DMS 273 (cell line): Measurements from ENCODE around the gene TBX1.
A peak's percentile ranks its signal among the peaks of the same experiment; 100 is the strongest.

Experiments
- DNase-seq: peaks from one replicate; lab custom pipeline; 2025; ENCODE audit not compliant: unreplicated experiment; lab: John Stamatoyannopoulos, UW

Gene TBX1

DNA sequence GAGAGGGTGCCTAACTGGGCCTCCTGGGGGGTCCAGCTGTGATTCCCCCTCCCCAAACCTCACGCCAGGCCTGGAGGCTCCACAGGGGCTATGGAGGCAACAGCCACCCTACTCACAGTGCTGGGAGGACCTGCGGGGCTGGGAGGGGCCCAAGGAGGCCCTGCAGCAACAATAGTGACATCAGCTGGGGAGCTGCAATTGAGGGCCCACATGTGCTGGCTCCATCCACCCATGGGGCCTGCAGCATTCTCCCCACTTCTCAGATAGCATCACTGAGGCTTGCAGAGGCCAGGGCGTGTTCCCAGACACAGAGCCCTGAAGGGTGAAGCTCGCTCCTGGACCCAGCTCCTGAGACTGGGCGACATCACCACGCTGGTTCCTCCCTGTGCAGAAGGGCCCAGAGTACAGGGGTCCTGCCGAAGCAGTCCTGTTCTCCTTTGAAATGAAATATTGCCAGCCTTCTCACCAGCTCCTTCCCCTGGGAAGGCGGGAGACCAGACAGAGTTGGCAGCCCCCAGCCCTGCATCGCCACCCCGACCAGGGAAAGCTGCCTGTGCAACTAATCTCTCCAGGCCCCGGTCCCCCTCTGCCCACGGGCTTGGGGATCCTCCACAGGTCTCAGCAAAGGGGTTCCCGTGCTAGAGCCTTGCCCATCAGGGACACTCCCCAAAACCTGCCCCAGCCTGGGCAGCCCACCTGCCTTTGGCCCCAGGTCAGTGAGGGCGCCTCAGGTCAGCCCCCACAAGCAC, 8.9 kb upstream of the TBX1 start:
- no peak for DNase-seq

DNA sequence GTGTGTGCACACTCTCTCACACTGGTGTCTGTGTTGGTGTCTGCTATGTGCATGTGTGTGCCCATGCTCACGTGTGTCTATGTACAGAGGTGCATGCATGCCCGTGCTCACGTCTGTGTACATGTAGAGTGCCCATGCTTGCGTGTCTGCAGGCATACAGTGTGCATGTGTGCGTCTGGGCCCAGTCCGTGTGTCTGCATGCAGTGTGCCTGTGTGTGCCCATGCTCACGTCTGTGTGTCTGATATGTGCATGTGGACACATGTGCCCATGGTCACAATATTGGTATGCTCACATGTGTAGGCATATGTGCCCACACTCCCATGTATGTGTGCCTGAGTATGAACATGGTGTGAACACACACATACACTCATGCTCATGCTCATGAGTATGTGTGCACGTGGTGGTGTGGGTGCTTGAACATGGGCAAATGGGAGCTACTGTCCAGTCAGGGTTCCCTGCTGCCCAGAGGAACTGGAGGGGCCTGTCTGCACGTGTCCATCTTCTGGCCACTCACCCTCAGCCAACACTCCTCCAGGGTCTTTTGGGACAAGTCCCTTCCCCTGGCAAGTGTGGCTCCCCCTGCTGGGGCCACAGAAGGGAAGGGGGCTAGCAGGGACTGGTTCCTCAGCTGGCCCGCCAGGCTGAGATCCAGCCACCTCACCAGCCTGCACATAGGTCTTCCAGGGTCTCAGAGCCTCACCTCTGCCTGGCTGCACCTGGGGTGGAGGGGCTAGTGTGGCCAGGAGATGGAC, 7.3 kb upstream of the TBX1 start:
- no peak for DNase-seq

DNA sequence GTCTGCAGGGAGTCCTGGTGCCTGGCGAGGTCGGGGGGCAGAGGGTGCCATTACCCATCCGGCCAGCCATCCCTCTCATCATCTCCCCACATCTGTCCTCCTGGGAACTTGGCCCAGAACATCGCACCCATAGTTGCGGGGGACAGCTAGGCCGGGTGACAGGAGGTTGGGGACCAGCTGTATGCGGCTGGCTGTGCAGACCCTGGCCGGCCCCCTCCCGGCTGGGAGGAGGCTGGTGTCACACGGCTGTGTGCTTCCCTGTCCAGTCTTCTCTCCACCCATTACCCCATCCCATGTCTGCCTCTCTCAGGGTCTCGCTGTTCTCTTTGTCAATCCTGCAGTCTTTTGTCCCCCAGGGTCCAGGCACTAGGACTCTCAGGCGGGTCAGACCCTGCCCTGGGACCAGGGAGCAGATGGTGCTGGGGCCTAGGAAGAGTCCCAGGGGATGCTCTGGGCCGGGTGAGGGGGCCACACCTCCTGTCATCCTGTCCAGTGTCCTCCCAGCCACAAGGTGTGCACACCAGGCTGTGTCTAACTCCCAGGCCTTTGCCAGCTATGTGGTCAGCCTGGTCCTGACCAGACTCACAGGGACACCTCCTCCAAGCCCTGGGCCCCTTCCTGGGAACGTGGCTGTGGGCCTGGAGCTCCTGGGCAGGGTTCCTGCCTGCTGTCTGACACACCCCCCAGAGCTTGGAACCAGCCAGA, 6.4 kb upstream of the TBX1 start:
- DNase-seq: no peak

DNA sequence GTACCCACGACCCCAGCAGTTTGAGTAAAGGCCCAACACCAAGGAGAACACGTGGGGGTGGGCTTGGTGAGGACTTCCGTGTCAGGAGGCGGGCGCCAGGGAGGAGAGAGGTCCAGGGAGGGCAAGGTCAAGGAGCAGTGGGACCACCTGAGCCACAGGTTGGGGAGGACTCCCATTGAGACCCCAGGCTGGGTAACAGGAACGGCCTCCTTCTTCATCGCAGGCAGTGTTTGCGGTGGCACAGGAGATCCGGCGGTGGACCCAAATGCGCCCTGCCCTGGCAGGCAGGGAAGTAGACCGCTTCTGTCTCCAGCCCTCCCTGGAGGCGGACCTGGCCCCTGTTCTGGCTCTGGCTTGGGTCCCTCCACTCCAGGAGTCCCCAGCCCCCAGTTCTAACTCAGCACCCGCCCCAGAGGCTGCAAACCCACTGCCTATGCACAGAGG, 5.9 kb upstream of the TBX1 start:
- DNase-seq: no peak

DNA sequence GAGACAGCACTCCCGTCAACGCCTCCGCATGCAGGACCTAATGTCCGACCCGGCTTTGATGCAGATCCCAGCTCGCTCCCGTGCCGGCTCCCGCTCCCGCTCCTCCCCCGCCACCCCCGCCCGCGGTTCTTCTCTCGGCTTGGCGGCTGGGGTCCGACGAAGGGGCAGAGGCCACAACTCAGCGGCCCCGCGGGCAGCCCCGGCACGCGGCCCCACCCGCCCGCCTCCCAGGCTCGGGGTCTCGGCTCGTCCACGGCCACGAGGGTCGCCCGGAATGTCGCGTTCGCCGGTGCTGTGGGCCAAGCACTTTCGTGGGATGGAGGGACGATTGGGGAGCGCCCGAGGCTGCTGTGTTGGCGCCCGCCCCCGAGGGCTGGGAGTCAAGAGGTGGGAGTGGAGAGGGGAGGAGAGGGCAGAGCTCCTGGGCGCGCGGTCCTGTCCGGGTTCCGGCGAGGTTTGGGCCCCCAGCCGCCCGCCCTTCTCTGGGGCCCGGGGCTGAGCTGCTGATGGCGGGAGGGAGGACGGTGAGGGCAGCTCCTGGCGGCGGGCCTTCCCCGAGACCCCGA, 5.3 kb upstream of the TBX1 start:
- DNase-seq: peak; percentile 44

DNA sequence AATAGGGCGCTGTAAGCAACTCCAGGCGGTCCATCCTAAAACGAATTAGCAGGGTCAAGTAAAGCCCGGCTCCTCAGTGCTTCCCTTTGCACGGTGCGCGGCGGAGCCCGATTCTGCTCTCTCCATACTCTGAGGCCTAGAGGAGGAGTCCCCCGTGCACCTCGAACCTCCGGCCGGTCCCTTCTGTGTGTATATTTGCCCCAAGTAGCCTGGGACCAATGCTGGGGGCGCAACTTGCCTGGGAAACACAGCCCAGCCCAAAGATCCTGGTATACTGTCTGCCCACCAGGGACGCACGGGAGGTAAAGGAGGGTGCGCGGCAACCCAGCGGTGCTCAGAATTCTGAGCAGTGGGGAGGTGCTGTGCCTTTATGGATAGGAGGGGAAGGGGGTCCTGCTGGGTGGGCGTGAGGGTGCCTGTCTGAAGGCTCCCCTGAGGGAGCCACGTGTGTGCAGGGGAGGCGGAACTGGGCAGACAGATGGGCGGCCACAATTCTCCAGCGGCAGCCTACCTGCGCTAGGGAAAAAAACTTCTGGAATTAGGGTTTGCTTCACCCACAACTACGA, 4.8 kb upstream of the TBX1 start:
- no peak for DNase-seq

DNA sequence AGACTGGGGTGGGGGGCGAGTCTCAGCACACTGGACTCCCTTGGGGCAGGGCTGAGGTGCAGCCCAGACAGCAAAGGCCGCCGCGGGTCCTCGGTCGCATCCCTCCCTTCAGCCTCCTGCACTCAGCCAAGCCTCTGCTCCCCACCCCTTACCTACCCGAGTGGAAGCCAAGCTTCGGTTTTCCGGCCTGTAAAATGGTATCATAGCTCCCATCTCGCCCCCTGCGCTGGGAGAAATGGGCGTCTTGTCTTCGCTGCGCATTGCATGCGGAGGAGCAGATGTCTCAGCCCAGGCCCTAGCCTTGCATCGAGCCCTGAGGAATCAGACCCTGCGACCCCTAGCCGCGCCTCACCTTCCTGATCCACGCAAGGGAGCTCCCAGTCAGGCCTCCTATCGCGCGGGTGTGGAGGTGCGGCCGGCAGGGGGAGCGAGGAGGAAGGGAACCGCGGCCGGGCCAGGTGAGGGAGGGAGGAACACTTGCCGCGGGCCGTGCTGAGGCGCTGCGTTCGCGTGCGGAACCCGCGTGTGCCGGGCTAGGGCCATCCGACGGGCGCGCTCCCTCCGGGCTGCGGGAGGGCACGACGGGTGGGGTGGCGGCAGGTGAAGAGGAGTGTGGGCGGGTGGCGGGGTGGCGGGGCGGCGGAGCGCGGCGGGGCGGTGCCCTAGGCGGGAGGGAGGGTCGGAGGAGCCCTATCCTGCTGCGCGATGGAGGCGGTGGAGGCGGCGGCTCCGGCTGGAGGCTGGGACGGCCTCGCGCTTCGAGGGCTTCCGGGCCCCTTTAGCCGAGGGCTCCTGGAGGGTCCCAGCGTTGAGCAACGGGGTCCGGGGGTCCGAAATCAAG, 4.1 kb upstream of the TBX1 start:
- peak; percentile 65 for DNase-seq

DNA sequence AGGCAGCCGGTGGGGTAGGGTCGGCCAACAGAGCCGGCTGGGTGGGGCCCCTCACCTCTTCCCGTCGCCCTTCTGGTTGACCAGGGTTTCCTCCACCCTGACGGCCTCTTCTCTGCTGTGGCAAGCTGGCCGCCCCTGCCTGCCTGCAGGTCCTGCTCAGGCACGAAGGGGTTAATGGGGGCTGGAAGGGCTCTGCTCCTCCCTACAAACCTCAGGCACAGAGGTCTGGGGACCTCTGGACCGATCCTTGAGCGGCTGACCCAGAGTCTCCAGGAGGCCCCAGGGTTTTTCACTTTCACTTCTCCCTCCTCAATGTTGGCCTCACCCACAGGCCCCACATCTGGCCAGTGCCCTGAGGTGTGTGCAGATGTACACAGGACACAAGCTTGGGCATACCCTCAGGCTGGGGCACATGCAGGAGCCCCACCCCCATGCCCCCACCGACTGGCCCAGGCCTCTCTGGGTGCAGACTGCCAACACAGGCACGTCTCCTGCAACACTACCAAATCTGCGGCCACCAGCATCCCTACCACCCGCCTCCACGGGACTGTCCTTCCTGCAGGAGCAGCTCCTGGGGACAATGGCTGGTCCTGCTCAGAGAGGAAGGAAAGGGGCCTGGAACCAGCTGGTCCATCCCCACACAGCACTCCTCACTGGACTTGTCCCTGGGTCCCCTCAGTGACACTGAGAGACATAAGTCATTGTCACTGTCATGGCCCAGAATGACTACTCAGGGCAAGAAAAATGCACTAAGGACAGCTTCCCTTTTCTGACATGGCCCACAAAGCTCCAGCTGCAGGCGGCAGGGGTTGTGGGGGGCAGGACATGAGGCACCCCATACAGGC, 3.2 kb upstream of the TBX1 start:
- no peak for DNase-seq

DNA sequence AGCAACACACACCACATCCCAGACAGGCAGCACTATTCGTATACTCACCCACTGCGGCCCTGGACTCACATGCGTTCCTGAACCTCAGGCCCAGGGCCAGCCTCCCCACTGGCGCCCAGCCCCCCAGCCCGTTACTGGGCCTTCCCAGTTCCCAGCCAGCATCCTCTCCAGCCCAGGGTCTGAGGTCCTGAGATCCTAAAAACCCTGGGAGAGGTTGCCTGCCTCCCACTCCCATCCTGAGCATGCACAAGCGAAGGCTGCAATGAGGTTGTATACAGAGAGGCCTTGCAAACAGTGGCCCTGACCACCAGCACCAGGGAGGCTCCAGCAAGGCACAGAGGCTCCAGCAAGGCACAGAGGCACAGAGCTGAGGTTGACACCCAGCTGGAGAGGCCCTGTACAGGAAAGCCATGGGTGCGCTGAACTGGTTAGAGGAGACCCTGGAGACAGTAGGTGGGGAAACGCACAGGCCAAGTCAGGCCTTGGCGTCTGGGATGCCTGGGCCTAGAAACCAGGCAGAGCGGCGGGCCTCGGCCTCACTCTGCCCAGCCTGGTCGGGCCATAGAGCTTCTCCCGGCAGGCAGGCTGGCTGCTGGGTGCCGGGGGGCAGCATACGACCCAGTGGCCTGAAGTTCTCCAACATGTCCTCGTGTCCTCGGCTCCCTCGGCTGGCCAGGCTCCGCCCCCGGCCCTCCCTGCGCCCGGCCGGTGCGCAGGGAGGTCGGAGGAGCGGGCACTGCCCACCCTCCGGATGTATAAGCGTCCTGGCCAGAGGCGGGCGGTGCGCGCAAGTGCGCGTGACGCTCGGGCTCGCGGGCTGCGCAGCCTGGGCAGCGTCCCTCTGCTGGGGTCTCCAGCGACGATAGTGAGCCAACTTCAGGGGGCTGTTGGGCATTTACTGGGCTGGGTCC, 2.3 kb upstream of the TBX1 start:
- no peak for DNase-seq

DNA sequence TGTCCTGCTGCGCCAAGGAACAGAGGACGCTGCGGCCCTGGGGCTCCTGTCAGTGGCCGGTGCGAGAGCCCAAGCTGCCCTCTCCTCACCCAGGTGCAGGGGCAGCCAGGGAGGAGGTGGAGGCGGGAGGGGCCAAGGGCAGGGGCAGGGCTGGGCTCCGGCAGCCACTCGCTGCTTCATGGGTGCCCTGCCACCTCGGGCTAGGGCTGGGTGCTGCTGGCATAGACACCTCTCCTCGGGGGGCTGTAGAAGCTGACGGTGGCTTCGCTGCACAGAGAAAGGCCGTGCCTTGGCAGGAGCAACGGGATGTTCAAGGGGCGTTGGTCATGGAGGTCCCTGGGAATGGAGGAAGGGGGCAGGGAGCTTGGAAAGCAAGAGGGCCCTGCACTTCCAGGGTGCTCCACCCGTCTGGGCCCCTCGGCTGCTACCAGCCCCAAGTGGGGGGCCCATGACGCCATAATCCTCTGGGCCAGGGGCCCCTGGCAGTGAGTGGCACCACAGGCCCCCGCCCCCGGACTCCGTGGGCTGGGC, 1.6 kb upstream of the TBX1 start:
- DNase-seq: no peak

DNA sequence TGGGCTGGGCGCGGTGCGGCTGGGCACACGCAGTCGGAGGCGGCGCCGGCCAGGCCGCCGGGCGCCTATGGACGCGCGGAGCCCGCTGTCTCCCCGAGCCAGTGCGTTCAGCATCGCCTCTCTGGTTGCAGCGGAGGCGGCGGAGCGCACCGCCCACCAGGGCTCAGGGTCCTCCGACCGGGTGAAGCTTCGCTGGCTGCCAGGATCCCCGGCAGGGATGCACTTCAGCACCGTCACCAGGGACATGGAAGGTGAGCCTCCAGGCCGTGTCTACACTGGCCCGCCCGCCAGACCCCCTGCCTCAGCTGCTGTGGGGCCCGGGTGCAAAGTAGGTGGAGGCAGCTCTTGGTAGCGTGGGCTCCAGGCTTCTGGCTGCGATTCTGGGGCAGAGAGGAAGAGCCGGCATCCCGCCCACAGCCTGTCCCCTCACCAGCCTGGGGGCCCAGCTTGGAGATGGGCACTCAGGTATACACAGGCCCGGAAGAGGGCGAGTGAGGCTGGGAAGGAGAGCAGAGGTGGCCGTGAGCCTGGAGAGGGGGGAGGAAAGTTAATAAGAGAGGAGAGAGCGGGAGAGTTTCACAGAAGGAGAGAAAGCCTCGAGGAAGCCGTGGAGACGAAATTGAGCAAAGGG, 1.0 kb upstream of the TBX1 start:
- DNase-seq: no peak

DNA sequence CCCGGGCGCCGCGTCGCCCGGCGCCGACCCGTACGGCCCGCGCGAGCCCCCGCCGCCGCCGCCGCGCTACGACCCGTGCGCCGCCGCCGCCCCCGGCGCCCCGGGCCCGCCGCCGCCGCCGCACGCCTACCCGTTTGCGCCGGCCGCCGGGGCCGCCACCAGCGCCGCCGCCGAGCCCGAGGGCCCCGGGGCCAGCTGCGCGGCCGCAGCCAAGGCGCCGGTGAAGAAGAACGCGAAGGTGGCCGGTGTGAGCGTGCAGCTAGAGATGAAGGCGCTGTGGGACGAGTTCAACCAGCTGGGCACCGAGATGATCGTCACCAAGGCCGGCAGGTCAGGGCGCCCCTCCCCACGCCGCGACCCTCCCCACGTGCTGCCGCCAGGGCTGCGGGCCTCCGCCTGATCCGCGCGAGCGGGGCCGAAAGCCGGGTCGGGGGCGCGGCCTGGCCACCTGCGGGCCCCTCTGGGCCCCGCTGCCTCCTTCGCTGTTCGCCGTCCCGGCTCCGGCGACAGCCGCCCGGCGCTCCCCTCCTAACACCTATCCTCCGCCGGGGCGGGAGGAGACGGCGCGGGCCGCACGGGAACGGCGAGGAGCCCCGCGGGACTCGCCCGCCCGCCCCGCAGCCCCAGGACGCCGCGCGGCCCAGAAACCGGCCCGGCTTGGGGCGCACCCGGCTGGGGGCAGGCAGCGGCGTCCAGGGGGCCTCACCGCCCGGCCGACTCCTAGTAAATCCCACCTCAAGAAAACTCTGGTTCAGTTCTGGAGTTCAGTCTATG, 560 bp downstream of the TBX1 start:
- DNase-seq: peak; percentile 50

DNA sequence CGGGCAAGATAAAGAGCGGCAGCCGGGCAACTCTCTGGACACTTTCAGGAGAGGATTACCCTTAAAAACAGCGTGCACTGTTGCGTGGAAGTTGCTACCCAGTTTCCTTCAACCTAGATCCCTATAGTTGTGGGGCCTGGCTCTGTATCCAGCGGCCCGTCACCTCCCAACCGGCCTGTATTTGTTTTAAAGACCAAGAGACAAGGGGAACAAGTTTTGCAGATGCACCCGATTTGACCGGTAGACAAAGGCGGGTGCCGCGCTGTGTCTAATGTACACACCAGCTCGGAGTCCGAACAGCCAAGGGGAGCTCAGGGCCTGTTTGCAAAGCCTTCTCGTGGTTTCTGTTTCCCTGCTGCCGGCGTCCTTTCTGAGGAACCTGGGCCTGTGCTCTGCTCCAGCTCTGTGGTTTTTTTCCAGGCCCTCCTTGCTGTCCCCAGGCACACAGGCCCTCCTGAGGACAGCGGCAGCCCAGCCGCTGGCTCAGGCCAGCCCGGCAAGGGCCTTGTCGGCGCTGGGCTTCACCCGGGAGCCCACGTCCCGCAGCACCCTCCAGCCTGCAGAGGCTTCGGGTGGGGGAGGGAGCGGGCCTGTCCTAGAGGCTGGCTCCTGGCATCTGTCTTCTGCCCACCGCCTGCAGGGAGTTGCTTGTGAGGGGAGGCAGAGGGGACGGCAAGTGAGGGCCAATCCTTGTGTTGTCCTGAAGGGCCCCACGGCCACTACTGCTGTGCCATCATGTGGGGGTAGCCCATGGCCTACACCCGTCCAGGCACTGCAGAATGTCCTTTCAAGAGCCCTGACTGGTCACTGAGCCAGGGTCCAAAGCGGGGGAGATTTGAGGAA, 1.4 kb downstream of the TBX1 start:
- peak; percentile 66 for DNase-seq

DNA sequence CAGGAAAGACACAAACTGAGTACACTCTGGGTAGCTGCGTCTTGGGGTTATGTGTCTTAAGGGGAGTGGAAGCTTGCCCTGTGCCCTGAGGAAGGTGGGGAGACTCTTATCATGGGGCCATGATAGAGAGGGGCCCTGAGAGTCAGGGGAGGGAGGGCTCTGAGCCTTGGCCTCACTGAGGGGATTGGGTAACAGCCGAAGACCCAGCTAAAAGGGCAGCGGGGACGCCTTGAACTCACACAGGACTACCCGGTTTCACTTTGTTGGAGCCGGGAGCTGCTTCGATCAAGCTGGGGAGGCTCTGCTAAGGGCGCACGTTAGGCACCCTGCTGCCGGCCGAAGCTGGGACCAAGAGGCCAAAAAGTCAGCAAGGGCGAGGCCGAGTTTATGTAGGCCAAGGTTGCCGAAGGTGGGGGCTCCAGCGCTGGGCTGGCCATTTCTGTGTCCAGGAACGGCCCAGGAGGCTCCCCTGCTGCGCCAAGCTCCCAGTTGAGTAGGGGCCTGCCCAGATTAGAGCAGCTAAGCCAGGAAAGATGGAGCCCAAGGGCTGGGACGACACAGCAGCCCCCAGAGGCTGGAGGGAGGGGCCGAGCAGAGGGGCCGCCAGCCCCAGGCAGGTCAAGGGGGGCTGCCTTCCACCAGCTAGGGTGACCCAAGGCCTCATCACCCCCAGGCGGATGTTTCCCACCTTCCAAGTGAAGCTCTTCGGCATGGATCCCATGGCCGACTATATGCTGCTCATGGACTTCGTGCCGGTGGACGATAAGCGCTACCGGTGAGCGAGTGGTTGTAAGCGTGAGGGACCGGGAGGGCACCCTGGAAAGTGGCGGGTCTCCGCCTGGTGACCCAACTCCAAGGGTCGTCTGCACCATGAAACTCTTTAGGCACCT, 2.2 kb downstream of the TBX1 start:
- DNase-seq: no peak
